HG03039 (cell line): Measurements from ENCODE around the gene SIRT7.
A peak's percentile ranks its signal among the peaks of the same experiment; 100 is the strongest.

Source experiments
- ATAC-seq: cut with Tn5 transposase; IDR thresholded peaks from one replicate; pipeline ENCODE4 v1.9.1; 2021; ENCODE audit warnings: mild to moderate bottlenecking, moderate library complexity; ENCODE audit not compliant: unreplicated experiment

The SIRT7 gene

GRCh38 chr17:81933178-81933699, 15.3 kb upstream of the SIRT7 start:
- no peak for ATAC-seq

GRCh38 chr17:81932333-81932983, 14.5 kb upstream of the SIRT7 start:
- ATAC-seq, result no peak

GRCh38 chr17:81931557-81932332, 13.8 kb upstream of the SIRT7 start:
- ATAC-seq, result no peak

GRCh38 chr17:81931189-81931556, 13.2 kb upstream of the SIRT7 start:
- ATAC-seq, result no peak

- ATAC-seq, result no peak
Measured at GRCh38 chr17:81930142-81931125, 12.5 kb upstream of the SIRT7 start.

GRCh38 chr17:81929253-81930141, 11.5 kb upstream of the SIRT7 start:
- no peak for ATAC-seq

GRCh38 chr17:81928544-81929252, 10.7 kb upstream of the SIRT7 start:
- ATAC-seq, result no peak

GRCh38 chr17:81927653-81928543, 9.9 kb upstream of the SIRT7 start, which contains the start of gene MAFG:
MAFG (minus strand) TSS chr17:81927735; CDS start chr17:81923185, 4,550 bp downstream.
- ATAC-seq, result peak; percentile 49

GRCh38 chr17:81927152-81927652, 9.2 kb upstream of the SIRT7 start:
- ATAC-seq, result peak; percentile 13

GRCh38 chr17:81926451-81927151, 8.6 kb upstream of the SIRT7 start:
- peak; percentile 19 for ATAC-seq

GRCh38 chr17:81925860-81926450, 8.0 kb upstream of the SIRT7 start:
- no peak for ATAC-seq

- ATAC-seq, result no peak
Measured at GRCh38 chr17:81924557-81925532, 6.9 kb upstream of the SIRT7 start.

- ATAC-seq, result no peak
Measured at GRCh38 chr17:81923302-81924260, 5.6 kb upstream of the SIRT7 start.

- no peak for ATAC-seq
Measured at GRCh38 chr17:81922566-81923301, 4.8 kb upstream of the SIRT7 start.
